KMS-11 (cell line): ENCODE data around the gene APH1A.
A peak's percentile ranks its signal among the peaks of the same experiment; 100 is the strongest.

Source experiments
- H2AFZ ChIP-seq: fragments of 200-600 bp; sonication (generic); 2 replicates; pipeline ENCODE4 v1.6.1; 2016; ENCODE audit warnings: antibody characterized with exemption, mixed run types, low read depth
- H3K27ac ChIP-seq: fragments of 200-600 bp; sonication (generic); 2 replicates; pipeline ENCODE4 v1.6.1; 2016; ENCODE audit warnings: mild to moderate bottlenecking, mixed run types
- H3K27me3 ChIP-seq: fragments of 200-600 bp; sonication (generic); 2 replicates; pipeline ENCODE4 v1.6.1; 2017; ENCODE audit warnings: mild to moderate bottlenecking, low read depth, mixed run types, moderate library complexity; ENCODE audit not compliant: insufficient read depth
- H3K36me3 ChIP-seq: fragments of 200-600 bp; sonication (generic); 2 replicates; pipeline ENCODE4 v1.6.1; 2017; ENCODE audit warnings: mild to moderate bottlenecking, mixed run types; ENCODE audit not compliant: insufficient read depth
- H3K4me1 ChIP-seq: fragments of 200-600 bp; sonication (generic); 2 replicates; pipeline ENCODE4 v1.6.1; 2016; ENCODE audit warnings: mild to moderate bottlenecking, low read depth, mixed run types; ENCODE audit not compliant: poor library complexity, severe bottlenecking
- H3K4me2 ChIP-seq: fragments of 200-600 bp; sonication (generic); 2 replicates; pipeline ENCODE4 v1.7.0; 2016; ENCODE audit warnings: mild to moderate bottlenecking, mixed run types
- H3K4me3 ChIP-seq: fragments of 200-600 bp; sonication (generic); IDR thresholded peaks from 2 replicates; pipeline ENCODE4 v1.6.1; 2017; ENCODE audit warnings: low read depth, low read length, mixed read lengths; ENCODE audit not compliant: insufficient read depth
- H3K79me2 ChIP-seq: fragments of 200-600 bp; sonication (generic); 2 replicates; pipeline ENCODE4 v1.6.1; 2016; ENCODE audit warnings: low read depth, mixed run types; ENCODE audit not compliant: insufficient read depth
- H3K9ac ChIP-seq: fragments of 200-600 bp; sonication (generic); 2 replicates; pipeline ENCODE4 v1.6.1; 2016; ENCODE audit warnings: mild to moderate bottlenecking, mixed run types
- H4K20me1 ChIP-seq: fragments of 200-600 bp; sonication (generic); 2 replicates; pipeline ENCODE4 v1.6.1; 2016; ENCODE audit warnings: mild to moderate bottlenecking, mixed run types; ENCODE audit not compliant: insufficient read depth
- TF ChIP-seq, protein P1 (sequence below): fragments of 200-600 bp; sonication (generic); conservative IDR thresholded peaks from 2 replicates; pipeline ENCODE4 v1.6.1; 2017; ENCODE audit warnings: low read depth, mild to moderate bottlenecking, antibody characterized with exemption, low read length, moderate library complexity, mixed read lengths

APH1A gene

DNA sequence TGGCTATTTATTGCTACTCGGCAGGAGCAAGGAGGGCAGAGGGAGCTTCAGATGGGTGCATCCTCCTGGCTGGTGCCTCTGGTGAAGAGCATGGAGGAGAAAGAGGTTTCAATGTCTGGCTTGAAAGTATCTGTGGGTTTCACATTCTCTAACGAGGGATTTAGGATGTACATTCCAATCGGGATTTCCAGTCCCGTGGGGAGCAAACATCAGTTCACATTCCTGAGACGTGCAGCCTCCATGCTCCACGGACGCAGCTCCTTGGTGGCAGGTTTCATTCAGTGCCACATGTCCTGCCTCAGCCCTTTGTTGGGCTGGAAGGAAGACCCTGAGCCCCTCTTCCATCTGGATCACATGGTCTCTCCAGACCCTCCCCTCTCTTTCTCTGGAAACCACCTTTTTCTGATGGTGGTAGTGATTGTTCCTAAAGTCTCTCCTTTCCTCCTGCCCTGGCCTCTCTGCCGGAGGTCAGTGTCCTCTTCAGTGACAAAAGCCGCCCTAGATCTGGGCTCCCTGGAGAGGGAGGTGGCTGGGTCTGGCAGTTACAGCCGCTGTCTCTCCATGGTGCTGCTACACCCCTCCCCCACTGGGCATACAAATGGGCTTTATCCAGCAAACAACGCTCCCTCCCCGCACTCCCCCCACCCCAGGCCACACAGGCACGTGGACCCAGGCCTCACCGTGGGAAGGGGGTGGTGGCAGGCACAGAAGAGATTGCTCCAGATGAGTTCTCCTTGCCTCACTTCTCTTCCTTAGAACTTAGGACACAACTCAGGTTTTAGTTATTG lies 12.1 kb downstream of the APH1A start:
- Histone ChIP-seq H3K27ac (no peak overlapping the region), H2AFZ (peak overlapping the region; percentile 60; the same call in 1 of the 2 replicates), H3K4me2 (no peak overlapping the region; the same call in 1 of the 2 replicates), H4K20me1 (no peaks in the 10 kb centered on the region), H3K36me3 (no peaks in the 10 kb centered on the region), H3K79me2 (no peaks in the 10 kb centered on the region), H3K9ac (no peak overlapping the region), H3K4me1 (peaks cover 13% of the 10 kb centered on the region), H3K27me3 (peaks cover 17% of the 10 kb centered on the region), H3K4me3 (no peak overlapping the region)
- TF ChIP-seq, protein P1, sequence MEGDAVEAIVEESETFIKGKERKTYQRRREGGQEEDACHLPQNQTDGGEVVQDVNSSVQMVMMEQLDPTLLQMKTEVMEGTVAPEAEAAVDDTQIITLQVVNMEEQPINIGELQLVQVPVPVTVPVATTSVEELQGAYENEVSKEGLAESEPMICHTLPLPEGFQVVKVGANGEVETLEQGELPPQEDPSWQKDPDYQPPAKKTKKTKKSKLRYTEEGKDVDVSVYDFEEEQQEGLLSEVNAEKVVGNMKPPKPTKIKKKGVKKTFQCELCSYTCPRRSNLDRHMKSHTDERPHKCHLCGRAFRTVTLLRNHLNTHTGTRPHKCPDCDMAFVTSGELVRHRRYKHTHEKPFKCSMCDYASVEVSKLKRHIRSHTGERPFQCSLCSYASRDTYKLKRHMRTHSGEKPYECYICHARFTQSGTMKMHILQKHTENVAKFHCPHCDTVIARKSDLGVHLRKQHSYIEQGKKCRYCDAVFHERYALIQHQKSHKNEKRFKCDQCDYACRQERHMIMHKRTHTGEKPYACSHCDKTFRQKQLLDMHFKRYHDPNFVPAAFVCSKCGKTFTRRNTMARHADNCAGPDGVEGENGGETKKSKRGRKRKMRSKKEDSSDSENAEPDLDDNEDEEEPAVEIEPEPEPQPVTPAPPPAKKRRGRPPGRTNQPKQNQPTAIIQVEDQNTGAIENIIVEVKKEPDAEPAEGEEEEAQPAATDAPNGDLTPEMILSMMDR: no peak

DNA sequence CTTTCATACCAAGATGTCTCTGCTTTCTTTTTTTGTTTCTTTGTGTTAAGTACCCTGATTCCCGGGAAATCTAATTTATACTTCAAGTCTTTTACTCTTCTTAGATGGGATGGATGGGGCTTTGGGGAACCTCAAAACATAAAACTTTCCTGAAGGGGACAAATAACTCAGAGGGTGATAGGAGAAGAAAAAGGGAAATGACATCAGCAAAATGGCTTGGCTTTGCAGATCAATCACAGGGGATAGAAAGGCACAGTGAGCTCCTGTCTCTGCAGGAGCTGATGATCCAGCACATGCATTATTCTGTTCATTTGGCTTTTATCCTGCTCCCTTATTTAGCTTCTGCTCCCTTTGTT lies 12.6 kb downstream of the APH1A start:
- H3K9ac ChIP-seq: no peak overlapping the region
- H3K4me3 ChIP-seq: no peak overlapping the region
- no peaks in the 10 kb centered on the region for H3K36me3 ChIP-seq
- peak overlapping the region; percentile 60; the same call in 1 of the 2 replicates for H2AFZ ChIP-seq
- peak overlapping the region; percentile 49; the same call in 1 of the 2 replicates for H3K4me2 ChIP-seq
- H3K27ac ChIP-seq: no peak overlapping the region
- peaks cover 13% of the 10 kb centered on the region for H3K4me1 ChIP-seq
- peaks cover 17% of the 10 kb centered on the region for H3K27me3 ChIP-seq
- no peaks in the 10 kb centered on the region for H4K20me1 ChIP-seq
- TF ChIP-seq, protein P1: 0 out of 2 replicates have a peak, but pooled peaks have one; percentile 42
- H3K79me2 ChIP-seq: no peaks in the 10 kb centered on the region

DNA sequence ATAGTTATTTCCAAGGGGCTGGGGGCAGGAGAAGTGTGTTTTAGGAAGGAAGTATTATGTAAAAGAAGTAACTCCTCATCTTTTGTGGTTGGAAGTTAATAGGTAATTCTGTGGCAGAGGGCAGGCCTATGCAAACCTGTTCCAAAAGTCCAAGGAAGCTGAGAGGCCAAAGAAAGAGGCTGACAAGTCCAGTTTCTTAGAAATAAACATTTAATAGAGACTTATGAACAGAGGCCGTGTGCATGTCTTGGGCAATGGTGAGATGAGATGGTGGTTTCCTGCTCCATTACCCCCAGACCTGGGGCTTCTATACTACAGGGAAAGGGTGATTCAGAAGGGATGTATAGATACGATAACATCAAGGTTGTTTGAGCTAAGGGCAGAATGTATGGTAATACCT lies 18.9 kb downstream of the APH1A start:
- Histone ChIP-seq H3K27ac (no peak overlapping the region), H4K20me1 (no peaks in the 10 kb centered on the region), H3K9ac (no peak overlapping the region), H3K27me3 (no peaks in the 10 kb centered on the region), H2AFZ (no peak overlapping the region), H3K4me1 (no peaks in the 10 kb centered on the region), H3K79me2 (no peaks in the 10 kb centered on the region), H3K4me2 (no peak overlapping the region), H3K4me3 (no peak overlapping the region), H3K36me3 (no peaks in the 10 kb centered on the region)
- TF ChIP-seq, protein P1: no peak

DNA sequence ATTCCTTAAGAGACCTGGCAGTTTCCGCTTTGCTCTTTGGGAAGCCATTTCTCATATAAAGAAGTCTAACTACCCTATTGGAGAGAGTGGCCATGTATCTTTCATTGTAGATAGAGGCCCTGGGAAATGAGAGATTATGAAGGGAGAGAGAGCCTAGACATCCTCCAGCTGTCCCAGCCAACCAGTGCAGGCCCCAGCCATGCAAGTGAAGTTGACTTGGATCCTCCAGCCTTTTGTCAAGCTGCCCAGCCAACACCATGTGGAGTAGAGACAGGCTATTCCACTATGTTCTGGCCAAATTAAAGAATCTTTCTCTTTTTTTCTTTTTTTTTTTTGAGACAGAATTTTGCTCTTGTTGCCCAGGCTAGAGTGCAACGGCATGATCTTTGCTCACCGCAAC lies 25.8 kb downstream of the APH1A start:
- Histone ChIP-seq H2AFZ (no peak overlapping the region), H3K79me2 (no peaks in the 10 kb centered on the region), H3K27ac (no peak overlapping the region), H3K27me3 (no peaks in the 10 kb centered on the region), H3K9ac (no peak overlapping the region), H3K4me1 (no peaks in the 10 kb centered on the region), H3K4me2 (no peak overlapping the region), H3K36me3 (no peaks in the 10 kb centered on the region), H4K20me1 (no peaks in the 10 kb centered on the region), H3K4me3 (no peak overlapping the region)
- TF ChIP-seq, protein P1: no peak
